Medulla oblongata (tissue), 1 donor: ENCODE results near the gene ZFYVE28.
"Not testable (repeated sequence)": the region's sequence is repeated elsewhere in the genome, so short reads cannot be mapped to it uniquely, and the experiment has no call there.

Experiments used
- DNase-seq: peaks from one replicate; pipeline ENCODE4 v3.0.0-alpha.2; 2015; ENCODE audit errors: extremely low spot score

Gene ZFYVE28

GRCh38 chr4:2446656-2447564 lies 28.5 kb upstream of the ZFYVE28 start:
- no peak for DNase-seq

- DNase-seq, result no peak
These were observed 27.1 kb upstream of the ZFYVE28 start for GRCh38 chr4:2445571-2445970.

- DNase-seq, result no peak
These were observed 26.7 kb upstream of the ZFYVE28 start for GRCh38 chr4:2445130-2445529.

GRCh38 chr4:2443956-2444740 lies 25.7 kb upstream of the ZFYVE28 start:
- DNase-seq, result no peak

GRCh38 chr4:2443061-2443730 lies 24.8 kb upstream of the ZFYVE28 start:
- no peak for DNase-seq

- DNase-seq, result no peak
These were observed 23.9 kb upstream of the ZFYVE28 start for GRCh38 chr4:2442175-2442993.

- peak; percentile 28 for DNase-seq
These were observed 23.1 kb upstream of the ZFYVE28 start for GRCh38 chr4:2441393-2442174.

GRCh38 chr4:2438822-2439718 lies 20.6 kb upstream of the ZFYVE28 start:
- DNase-seq, result peak; percentile 57

- no peak for DNase-seq
These were observed 19.2 kb upstream of the ZFYVE28 start for GRCh38 chr4:2437475-2438215.

GRCh38 chr4:2436761-2437474 lies 18.5 kb upstream of the ZFYVE28 start:
- DNase-seq, result no peak

- DNase-seq, result peak; percentile 86
These were observed 17.9 kb upstream of the ZFYVE28 start for GRCh38 chr4:2436301-2436700.

- DNase-seq, result no peak
These were observed 16.0 kb upstream of the ZFYVE28 start for GRCh38 chr4:2434420-2434819.

- DNase-seq, result peak; percentile 68
These were observed 15.3 kb upstream of the ZFYVE28 start for GRCh38 chr4:2433609-2434350.

- peak; percentile 93 for DNase-seq
These were observed 14.6 kb upstream of the ZFYVE28 start for GRCh38 chr4:2432991-2433530.

- no peak for DNase-seq
These were observed 13.6 kb upstream of the ZFYVE28 start for GRCh38 chr4:2432004-2432403.

- not testable (repeated sequence) for DNase-seq
These were observed 11.7 kb upstream of the ZFYVE28 start for GRCh38 chr4:2429945-2430757.
